GM18508 (cell line): ENCODE measurements around the gene TOMM40L.
"Not testable (repeated sequence)": the region's sequence is repeated elsewhere in the genome, so short reads cannot be mapped to it uniquely, and the experiment has no call there.

Source experiments
- ATAC-seq: cut with Tn5 transposase; IDR thresholded peaks from one replicate; pipeline ENCODE4 v1.9.1; 2021; ENCODE audit warnings: moderate number of reproducible peaks; ENCODE audit not compliant: insufficient read depth, unreplicated experiment

Gene TOMM40L

DNA sequence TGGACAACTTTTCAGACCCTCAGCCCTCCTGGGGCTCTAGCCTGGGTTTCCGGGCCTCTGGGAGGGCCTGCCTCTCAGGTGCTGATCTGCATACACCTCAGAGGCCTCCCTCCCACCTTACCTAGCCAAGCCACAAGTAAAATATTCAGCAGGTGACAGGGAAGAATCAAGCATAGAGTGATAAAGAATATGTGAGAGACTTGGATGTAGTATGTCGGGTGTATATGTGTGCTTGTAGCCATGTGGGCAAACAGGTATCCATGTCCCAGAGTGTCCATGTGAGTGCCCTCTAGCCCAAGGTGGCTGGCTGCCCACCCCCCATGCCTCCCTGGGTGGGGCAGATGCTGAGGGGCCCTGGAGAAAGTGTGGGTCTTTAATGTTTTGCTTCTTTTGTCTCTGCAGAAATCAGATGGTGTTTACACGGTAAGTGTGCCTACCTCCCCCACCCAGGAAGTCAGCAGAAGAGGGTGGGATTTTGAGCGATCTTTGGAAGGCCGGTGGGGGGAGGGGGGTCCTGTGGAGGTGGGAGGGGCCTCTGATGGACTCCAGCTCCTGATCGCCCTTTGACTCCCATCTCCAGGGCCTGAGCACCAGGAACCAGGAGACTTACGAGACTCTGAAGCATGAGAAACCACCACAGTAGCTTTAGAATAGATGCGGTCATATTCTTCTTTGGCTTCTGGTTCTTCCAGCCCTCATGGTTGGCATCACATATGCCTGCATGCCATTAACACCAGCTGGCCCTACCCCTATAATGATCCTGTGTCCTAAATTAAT, 7.4 kb upstream of the TOMM40L start:
- ATAC-seq: no peak

DNA sequence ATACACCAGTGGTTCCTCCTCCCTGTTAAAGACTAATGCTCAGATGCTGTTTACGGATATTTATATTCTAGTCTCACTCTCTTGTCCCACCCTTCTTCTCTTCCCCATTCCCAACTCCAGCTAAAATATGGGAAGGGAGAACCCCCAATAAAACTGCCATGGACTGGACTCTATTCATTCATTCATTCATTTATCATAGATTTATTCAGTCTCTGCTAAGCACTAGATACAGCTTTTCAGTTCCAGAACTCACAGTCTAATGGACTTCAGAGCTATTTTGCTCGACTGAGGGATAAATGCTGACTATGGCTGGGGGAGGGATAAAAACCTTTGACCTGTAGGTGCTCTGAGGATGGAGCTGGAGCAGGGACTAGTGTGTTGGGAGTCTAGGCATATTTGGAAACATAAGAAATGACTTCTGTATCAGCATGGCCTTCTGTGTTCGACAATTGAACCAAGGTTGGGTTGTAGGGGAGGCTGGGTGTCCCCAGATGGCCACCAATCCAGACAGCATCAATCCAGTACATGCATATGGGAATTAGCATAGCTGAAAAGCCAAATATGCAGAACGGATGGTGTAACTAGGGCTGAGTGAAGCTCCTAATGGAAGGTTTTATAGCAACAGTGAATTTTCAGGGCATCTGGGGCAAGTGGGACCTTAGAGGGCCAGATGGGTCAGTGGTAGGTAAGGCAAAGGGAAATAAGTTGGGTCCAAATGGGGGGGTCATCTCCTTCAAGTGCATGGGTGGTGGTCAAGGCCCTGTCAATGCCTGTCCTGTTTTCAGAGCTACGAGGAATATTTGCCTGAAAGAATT, 6.6 kb upstream of the TOMM40L start:
- no peak for ATAC-seq

DNA sequence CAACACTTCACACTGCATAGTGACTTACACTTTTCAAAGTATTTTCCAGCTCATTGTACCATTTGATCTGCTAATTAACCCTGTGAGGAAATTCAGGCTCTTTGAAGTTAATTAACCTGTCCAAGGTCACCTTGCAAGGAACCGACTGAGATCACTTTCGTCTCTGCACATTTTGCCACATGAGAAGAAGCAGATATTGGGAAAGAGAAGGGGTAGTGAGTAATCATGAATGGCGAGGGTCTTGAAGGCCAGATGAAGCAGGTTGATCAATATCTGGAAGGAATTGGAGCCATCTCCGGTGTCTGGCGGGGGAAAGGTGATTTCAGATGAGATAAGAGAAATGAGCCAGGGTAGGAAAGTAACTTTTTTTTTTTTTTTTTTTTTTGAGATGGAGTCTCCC, 5.9 kb upstream of the TOMM40L start:
- no peak for ATAC-seq

DNA sequence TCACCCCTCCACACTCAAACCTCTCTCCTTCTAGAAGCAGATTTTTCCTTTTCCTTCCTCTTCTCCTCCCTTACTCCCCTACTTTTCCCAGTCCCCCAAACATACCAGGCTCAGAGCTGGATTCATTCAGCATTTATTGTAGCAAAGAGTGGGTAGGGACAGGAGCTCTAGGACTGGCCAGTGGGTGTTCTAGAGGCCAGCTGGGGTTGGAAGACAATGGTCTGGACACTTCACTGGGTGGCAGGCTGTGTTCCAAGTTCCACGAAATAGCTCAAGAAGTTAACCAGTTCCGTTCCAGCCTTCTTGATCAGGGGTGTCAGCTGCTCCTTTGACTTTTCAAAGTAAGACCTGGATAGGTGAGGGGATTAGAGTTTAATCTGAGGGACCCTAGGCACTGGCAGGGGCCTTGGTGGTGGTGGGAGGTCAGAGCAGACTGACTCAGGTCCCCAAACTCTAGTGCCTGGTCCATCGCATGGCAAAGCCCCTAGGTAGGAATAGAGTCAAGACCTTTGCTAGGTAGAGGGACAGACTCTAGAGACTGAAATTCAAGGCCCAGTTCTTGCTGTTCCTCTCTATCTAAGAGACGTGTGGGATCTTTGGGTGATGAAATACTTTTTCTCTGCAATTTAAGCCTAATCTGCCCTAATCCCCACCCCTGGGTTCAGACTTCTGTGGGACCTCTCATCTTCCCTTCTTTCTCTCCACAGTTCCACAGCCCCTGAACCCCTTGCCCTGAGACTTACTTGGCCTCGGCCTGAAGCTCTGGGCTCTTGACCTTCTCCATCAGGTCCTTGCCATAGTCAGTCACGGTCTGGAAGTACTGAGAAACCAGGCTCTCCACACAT, 3.5 kb upstream of the TOMM40L start:
- ATAC-seq: no peak

DNA sequence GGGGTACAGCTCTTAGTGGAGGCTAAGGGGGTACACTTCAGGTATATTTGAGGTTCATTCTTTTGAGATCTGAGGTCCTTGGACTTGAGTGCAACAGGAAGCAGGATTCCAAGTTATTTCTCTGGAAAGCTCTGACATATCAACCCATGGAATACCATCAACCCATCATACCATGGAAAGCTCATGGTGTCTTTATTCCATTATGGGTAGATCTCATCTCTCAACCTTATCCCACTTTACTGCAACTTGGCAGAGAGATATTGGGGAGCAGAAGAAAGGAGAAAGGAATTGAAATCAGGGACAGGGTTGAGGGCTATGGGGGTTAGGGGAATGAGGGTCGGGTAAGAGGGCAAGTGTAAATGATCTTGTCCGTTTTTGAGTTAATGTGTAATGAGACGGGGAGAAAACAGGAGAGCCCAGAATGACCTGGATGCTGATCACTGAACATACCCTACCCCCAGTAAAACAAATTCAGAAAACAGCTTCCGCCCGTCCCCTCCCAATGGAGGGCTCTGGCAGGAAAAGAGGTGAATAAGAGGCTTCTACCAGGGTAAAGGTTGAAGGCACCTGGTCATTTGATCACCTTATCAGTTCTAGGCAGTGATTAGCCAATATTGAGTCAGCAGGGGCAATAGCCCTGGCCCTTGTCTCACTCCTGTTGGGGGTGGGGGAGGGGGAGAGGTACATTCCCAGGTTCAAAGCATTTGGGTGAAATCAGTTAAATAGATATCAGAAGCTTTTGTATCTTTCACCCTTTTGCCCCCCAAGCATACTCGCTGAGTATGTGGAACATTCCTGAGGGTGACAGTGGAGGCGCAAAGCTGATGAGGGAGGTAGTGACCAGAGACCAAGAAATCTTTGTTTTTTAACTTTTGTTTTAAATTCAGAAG, 1.8 kb upstream of the TOMM40L start:
- ATAC-seq: no peak

DNA sequence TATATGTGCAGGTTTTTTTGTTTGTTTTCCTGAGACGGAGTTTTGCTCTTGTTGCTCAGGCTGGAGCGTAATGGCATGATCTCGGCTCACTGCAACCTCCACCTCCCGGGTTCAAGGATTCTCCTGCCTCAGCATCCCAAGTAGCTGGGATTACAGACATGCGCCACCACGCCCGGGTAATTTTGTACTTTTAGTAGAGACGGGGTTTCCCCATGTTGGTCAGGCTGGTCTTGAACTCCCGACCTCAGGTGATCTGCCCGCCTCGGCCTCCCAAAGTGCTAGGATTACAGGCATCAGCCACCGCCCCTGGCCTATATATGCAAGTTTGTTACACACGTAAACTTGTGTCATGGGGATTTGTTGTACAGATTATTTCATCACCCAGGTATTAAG, 1.2 kb upstream of the TOMM40L start:
- ATAC-seq: not testable (repeated sequence)

DNA sequence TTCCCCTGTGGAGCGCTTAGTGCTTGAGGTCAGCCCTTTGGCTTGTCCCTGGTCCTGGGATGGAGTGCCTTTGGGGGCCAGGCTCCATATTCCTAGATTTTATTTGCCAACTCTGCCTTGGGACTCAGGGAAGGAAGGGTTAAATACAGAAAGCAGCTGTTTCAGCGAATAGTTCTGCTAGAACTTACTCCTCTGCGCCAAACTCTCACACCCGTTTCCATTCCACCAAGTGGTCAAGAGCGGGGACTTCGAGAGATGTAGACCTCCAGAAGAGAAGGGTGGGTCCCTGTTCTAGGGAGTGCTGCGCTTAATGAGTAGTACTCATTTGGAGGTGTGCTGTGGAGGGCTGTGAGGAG, 704 bp upstream of the TOMM40L start:
- ATAC-seq: peak; percentile 0

DNA sequence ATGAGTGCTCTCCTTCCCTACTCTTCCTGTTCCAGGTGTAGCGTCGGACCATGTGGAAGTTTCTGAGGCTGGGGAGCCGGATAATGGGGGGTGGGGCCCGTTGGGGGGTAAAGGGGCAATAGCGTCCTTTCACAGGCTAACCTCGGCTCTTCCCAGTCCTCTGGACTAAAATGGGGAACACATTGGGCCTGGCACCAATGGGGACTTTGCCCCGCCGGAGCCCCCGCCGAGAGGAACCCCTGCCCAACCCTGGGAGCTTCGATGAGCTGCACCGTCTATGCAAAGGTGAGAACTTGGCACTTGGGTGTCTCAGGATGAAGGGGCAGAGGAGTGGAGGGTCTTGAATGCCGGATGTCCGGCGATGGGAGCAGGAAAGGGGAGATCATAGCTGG, 456 bp downstream of the TOMM40L start:
- ATAC-seq: no peak

DNA sequence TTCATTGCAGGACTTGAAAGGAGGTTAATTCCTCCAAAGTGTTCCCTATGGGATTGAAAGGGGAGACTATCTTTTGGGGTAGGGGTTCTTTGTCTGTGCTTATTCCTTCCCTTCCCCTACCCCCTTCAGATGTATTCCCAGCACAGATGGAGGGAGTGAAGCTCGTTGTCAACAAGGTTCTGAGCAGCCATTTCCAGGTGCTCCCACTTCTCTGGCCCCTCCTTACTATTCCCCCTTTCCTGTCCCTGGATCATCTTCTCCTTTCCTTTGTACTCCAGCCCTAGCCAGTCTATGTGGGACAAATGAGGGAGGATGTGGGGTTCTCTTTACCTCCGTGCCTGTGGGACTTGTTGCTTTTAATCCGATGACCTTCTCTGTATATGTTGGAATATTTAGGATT, 899 bp downstream of the TOMM40L start:
- ATAC-seq: no peak

DNA sequence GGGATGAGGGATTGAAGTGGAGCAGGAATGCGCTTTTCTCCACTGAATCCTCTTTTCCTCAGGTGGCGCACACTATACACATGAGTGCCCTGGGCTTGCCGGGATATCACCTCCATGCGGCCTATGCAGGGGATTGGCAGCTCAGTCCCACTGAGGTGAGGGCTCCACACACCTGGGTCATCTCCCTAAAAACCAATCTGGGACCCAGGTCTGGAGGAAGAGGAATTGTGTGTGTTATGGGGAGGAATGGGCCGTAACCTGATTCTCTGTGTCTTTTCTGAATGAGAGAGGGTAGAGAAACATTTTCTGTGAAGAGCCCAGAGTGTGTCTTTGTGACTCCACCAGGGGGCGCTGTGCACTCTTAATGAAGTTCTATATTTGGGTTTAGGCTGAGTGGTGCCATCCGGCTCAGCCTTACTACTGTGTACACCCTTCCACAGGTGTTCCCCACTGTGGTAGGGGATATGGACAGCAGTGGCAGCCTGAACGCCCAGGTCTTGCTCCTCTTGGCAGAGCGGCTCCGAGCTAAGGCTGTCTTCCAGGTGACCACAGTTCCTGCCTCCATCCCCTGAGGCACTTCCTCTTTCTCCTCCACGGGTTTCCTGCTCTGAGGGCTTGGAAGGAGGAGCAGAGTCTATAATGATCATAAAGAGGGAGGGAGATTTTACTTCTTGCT, 1.5 kb downstream of the TOMM40L start:
- ATAC-seq: no peak

DNA sequence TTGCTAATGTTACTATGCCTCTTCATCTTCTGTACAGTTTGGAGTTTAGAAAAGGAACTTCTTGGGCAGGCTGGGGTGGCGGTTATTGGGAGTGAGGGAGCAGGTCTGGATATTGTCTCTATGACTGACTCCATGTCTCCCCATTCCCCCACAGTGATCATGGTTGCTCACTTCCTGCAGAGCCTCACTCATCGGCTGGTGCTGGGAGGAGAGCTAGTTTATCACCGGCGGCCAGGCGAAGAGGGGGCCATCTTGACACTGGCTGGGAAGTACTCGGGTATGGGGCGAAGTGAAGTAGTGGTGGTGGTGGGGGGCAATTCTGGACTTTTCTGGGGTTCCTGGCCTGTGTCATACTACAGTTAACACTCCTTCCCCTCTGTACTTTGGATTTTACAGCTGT, 2.2 kb downstream of the TOMM40L start:
- ATAC-seq: no peak

DNA sequence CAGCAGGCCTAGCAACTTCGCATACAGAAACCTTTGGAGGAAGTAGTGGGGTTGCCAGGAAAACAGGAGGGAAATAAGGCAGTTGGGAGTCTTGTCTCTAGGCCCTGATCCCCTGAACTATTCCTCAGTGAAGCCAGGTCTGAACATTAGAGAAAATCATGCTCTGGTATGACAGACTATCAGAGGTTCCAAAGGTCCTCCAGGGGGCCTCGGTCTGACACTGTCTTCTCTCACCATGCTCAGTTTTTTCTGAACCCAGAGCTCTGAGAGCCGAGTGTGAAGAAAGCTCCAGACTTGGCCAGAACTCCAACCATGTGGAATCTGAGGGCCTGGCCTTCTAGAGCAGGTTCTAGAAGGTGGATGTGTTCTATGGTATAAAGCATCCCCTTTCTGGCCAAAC, 4.0 kb downstream of the TOMM40L start:
- ATAC-seq: no peak

DNA sequence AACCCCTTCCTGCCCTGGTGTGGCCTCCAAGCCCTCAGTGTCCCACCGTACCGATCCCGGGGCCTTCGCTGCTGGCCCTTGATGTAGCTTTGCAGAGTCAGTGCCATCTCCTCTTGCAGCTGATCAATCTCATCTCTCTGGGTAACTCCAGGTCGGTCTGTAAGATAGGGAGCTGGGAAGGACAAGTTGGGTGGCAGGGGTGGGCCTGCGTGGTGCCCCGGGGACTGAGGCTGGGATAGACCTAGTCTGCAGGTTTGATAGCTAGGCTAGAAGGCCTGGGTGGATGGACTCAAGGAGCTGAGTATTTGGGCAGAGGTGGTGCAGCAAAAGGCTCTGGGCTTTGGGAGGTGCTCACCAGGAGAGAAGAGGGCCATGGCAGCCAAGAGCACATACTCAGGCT, 4.9 kb downstream of the TOMM40L start:
- ATAC-seq: no peak

DNA sequence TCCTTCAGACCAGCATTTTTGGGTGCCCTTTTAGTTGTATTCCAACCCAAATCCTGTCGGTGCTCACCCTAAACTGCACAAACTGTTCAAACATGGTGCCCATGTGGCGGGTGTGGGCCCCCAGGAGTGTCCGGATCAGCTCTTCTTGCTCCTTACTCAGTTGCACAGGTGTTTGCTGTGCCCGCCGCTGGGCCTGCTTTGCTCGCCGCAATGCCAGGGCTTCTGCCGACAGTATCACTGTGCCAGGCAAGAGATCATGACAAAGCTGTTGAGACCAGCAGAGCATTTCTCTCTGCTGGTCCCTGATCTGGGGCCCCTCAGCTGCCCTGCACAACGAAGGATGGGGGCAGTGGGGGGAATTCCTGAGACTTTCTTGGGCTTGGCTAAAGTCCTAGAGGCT, 7.2 kb downstream of the TOMM40L start:
- ATAC-seq: no peak

DNA sequence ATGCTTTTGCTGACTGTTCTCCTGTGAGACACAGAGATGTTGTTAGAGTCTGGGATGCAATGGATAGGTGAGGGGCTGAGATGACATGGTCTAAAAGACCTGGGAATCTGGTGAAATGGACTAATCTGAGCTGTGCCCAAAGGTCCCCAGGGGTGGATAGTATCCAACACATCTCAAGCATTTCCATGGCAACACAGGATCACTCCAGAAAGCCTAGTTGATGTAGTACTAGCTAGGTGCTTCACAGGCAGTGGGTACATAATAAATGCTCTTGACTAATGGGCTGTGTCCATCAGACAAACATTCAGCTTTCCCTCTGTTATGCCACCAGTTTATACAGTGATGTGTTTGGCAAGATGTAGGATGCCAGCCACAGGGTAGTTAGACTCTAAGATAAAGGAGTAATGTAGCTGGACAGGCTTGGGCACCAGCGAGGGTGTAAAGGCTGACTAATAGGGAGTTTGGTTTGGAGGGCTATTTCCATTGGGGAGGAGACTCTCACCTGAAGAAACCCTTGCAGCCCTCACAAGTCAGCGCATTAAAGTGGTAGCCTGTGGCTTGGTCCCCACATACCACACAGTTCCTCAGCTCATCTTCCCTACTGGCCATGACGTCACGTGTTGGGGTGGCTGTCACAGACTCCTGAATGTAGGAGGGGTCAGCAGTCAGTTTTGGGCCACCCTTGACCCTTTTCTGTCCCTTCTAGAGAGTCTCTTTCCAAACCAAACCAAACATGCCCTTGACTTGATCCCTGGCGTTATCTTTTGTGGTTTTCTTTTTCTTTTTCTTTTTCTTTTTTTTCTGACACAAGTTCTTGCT, 10.3 kb downstream of the TOMM40L start:
- no peak for ATAC-seq

DNA sequence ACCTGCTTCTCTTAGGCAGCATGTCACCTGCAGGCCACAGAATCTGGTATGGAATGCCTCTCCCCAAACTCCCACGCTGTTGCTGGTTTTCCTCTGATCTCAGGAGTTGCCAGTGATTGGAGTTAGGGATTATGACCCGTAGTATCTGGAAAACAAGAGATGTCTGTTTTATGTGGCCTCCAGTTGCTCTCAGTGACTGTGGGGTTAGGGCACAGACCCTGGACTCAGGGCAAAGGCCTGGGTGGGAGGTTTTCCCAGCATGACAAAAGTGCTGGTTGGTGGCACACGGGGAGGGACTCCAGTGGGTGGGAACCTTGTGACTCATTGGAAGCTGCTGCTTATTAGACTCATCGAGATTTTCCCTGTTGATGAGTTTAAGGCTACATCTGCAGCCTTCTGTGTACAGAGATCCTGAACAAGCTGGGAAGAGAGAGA, 12.2 kb downstream of the TOMM40L start, which contains the start of gene NR1I3:
TSS of gene NR1I3 (minus strand) at position 165 of the 435 bp plus-strand sequence. CDS start 1,638 bp downstream, outside the sequence.
- ATAC-seq: no peak

DNA sequence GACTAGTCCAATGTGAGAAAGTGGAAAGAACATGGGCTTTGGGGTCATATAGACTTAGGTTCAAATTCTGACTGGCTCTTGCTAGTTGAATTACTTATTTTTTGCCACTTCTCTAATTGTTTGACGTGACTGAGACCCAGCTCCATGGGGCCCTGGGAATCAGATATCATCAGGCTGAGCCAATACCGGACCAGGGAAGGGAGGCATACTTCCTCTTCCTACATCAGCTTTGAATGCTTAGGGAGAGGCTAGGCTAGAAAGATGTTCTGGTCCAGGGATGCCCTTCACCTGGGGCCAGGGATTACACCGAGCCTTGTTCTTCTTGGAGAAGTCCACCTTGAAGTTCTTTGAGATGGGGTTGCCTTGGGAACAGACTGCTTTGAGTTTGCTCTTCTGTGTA, 15.8 kb downstream of the TOMM40L start:
- ATAC-seq: no peak

DNA sequence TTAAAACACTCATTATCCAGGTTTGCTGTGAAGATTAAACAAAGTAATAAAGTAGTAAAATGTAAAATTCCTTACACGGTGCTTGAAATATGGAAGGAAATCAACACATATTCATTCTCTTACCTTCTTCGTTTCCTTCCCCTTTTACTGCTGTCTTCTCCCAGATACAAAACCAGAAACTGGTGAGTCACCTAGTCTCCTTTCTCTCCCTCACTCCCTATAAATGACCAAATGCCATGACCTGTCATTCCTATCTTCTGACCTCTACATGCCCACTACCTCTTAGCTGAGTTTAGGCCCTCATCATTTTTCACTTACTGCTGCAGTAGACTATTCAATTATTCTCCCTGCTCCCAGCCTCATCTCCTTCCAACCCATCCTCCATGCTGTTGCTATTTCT, 16.5 kb downstream of the TOMM40L start:
- ATAC-seq: no peak
